K562 (cell line): ENCODE results near the gene FAM53C.

Source experiments
- BCL6 ChIP-seq: fragments of 250-450 bp; sonication (Bioruptor Pico); IDR thresholded peaks from 2 replicates; pipeline ENCODE4 v1.4.0; 2020
- CHD2 ChIP-seq: IDR thresholded peaks from 2 replicates; pipeline ENCODE4 v1.6.1; 2011; ENCODE audit warnings: low read depth, low read length
- HDAC2 ChIP-seq: fragments of 450-650 bp; IDR thresholded peaks from 2 replicates; pipeline ENCODE4 v1.6.1; 2016; ENCODE audit warnings: mild to moderate bottlenecking
- KAT2B ChIP-seq: IDR thresholded peaks from one replicate; pipeline ENCODE4 v1.6.1; 2012; ENCODE audit warnings: low read depth, mild to moderate bottlenecking, control low read depth, inconsistent platforms, low read length, moderate library complexity
- POLR2A ChIP-seq: fragments of 450-650 bp; conservative IDR thresholded peaks from 2 replicates; pipeline ENCODE4 v1.6.1; 2016
- SP1 ChIP-seq: sonication (generic); formaldehyde crosslinking; IDR thresholded peaks from 2 replicates; pipeline ENCODE4 v1.8.1; 2022; ENCODE audit warnings: mild to moderate bottlenecking, missing genetic modification reagents
- YY1 ChIP-seq, 3 experiments: IDR thresholded peaks; 2 replicates each; pipeline ENCODE4 v1.6.1; 2011; ENCODE audit warnings: low read length in 2 of 3, mild to moderate bottlenecking in 2 of 3, moderate library complexity in 2 of 3, borderline replicate concordance in 1 of 3, control low read depth in 1 of 3, low read depth in 1 of 3; ENCODE audit not compliant: insufficient read depth in 3 of 3, insufficient replicate concordance in 2 of 3, control insufficient read depth in 1 of 3, insufficient read length in 1 of 3; ENCODE audit errors: extremely low read depth in 1 of 3

GRCh38 chr5:138330813-138331448 lies 7.1 kb upstream of the FAM53C start:
- TF ChIP-seq HDAC2 (no peak), POLR2A (no peak), SP1 (CRISPR knock-in tag) (no peak), CHD2 (no peak), BCL6 (CRISPR knock-in tag) (no peak), YY1 (IDR thresholded peaks at IDR 0.05; ENCODE audit: borderline replicate concordance in 1 of 3, control insufficient read depth in 1 of 3, extremely low read depth in 1 of 3, insufficient read depth in 3 of 3, insufficient read length in 1 of 3, insufficient replicate concordance in 2 of 3, low read depth in 1 of 3, low read length in 2 of 3) (no peak), KAT2B (no peak)
